Measurements from ENCODE around the gene HNF4A.

The HNF4A gene

DNA sequence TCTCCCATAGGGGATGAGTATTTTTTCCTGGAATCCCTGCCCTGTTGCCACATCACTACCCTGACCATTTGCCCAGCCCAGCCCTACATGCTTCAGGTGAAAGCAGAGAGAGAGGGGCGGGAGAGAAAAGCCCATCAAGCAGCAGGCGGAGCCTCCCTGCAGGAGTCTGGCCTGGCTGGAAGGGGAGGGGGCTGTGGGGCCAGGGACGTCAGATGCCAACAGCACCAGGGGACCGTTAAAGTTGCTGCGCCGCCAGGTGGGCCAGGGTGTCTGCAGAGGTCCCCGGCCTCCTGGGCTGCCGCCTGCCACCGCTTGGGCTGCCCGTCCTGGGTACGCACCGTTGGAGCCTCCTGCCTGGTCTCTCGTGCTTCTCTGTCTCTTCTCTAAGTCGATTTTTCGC lies 19.4 kb upstream of the HNF4A start:
- TF ChIP-seq, protein P1, sequence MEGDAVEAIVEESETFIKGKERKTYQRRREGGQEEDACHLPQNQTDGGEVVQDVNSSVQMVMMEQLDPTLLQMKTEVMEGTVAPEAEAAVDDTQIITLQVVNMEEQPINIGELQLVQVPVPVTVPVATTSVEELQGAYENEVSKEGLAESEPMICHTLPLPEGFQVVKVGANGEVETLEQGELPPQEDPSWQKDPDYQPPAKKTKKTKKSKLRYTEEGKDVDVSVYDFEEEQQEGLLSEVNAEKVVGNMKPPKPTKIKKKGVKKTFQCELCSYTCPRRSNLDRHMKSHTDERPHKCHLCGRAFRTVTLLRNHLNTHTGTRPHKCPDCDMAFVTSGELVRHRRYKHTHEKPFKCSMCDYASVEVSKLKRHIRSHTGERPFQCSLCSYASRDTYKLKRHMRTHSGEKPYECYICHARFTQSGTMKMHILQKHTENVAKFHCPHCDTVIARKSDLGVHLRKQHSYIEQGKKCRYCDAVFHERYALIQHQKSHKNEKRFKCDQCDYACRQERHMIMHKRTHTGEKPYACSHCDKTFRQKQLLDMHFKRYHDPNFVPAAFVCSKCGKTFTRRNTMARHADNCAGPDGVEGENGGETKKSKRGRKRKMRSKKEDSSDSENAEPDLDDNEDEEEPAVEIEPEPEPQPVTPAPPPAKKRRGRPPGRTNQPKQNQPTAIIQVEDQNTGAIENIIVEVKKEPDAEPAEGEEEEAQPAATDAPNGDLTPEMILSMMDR (IDR thresholded peaks at IDR 0.05): no peak
- H2AFZ ChIP-seq: no peak overlapping the region
- no peaks in the 10 kb centered on the region for H3K36me3 ChIP-seq (ENCODE audit: control insufficient read depth, insufficient read depth, low read length)
- H3K27ac ChIP-seq: no peak overlapping the region
- no peak overlapping the region for H3K9ac ChIP-seq
- no peaks in the 10 kb centered on the region for H3K4me1 ChIP-seq
- H3K9me3 ChIP-seq (ENCODE audit: control insufficient read depth, low read length): no peaks in the 10 kb centered on the region
- no peak overlapping the region for H3K4me2 ChIP-seq (ENCODE audit: low read length)
- no peaks in the 10 kb centered on the region for H3K27me3 ChIP-seq (ENCODE audit: control insufficient read depth, insufficient read depth, low read length)
- H3K79me2 ChIP-seq: no peaks in the 10 kb centered on the region
- H3K4me3 ChIP-seq (ENCODE audit: low read depth, low read length): no peak overlapping the region

DNA sequence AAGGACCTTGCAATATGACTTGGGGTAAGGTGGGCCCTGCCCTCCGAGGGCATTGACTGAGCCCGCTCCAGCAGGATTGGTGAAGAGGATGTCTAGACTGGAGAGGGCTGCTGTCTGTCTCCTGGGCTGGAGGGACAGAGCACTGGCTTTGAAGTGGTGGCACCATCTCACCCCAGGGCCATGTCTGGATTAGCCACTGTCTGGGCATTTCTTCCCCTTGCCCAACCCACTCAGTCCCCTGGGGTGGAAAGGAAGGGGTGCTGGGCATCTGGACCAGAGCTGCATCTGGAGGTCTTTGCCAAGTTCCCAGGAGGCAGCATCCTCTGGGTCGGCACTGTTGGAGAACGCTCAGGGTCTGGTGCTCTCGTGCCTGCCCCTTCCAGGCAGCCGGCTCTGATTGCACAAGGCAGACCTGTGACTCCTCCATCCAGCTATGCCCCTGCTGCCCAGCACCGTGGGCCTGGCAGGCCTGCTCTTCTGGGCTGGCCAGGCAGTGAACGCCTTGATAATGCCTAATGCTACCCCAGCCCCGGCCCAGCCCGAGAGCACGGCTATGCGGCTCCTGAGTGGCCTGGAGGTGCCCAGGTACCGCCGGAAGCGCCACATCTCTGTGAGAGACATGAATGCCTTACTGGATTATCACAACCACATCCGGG lies 18.6 kb upstream of the HNF4A start, which contains the start of gene R3HDML:
Gene R3HDML (plus strand): TSS at position 319 of the 656 bp plus-strand sequence. CDS start 115 bp downstream, at position 434.
- Histone ChIP-seq H3K4me3 (ENCODE audit: low read depth, low read length) (no peak within 1 kb of the TSS), H3K4me2 (ENCODE audit: low read length) (no peak within 1 kb of the TSS), H3K9ac (no peak within 1 kb of the TSS), H3K9me3 (ENCODE audit: control insufficient read depth, low read length) (no peaks in the 10 kb centered on the region), H3K36me3 (ENCODE audit: control insufficient read depth, insufficient read depth, low read length) (no peaks in the 10 kb centered on the region), H3K27me3 (ENCODE audit: control insufficient read depth, insufficient read depth, low read length) (no peaks in the 10 kb centered on the region), H3K27ac (no peak within 1 kb of the TSS), H3K4me1 (no peaks in the 10 kb centered on the region), H3K79me2 (no peaks in the 10 kb centered on the region), H2AFZ (no peak within 1 kb of the TSS)
- TF ChIP-seq, protein P1 (IDR thresholded peaks at IDR 0.05): no peak

DNA sequence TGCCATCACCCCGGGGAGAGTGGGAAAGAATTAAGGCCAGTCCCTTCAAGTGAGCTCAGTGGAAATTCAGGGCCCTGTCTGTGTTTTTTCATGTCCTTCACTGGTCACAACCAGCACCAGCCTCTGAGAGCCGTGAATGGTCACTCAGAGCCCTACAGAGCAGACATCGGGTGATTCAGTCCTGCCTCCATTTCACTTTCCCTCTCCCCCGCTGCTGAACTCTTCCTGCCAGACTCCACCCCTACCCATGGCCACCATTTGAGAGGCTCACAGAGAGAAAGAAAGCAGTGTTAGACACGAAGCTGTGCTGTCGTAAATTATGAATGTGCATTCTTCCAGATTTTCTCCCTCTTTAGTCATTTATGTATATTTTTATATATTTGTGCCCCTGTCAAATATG lies 13.3 kb upstream of the HNF4A start:
- no peaks in the 10 kb centered on the region for H3K79me2 ChIP-seq
- no peaks in the 10 kb centered on the region for H3K36me3 ChIP-seq (ENCODE audit: control insufficient read depth, insufficient read depth, low read length)
- H3K4me2 ChIP-seq (ENCODE audit: low read length): no peak overlapping the region
- H3K9ac ChIP-seq: no peak overlapping the region
- H3K4me1 ChIP-seq: no peaks in the 10 kb centered on the region
- no peaks in the 10 kb centered on the region for H3K27me3 ChIP-seq (ENCODE audit: control insufficient read depth, insufficient read depth, low read length)
- H3K9me3 ChIP-seq (ENCODE audit: control insufficient read depth, low read length): no peaks in the 10 kb centered on the region
- H3K4me3 ChIP-seq (ENCODE audit: low read depth, low read length): no peak overlapping the region
- TF ChIP-seq, protein P1 (IDR thresholded peaks at IDR 0.05): no peak
- no peak overlapping the region for H3K27ac ChIP-seq
- peak overlapping the region; percentile 42 for H2AFZ ChIP-seq

DNA sequence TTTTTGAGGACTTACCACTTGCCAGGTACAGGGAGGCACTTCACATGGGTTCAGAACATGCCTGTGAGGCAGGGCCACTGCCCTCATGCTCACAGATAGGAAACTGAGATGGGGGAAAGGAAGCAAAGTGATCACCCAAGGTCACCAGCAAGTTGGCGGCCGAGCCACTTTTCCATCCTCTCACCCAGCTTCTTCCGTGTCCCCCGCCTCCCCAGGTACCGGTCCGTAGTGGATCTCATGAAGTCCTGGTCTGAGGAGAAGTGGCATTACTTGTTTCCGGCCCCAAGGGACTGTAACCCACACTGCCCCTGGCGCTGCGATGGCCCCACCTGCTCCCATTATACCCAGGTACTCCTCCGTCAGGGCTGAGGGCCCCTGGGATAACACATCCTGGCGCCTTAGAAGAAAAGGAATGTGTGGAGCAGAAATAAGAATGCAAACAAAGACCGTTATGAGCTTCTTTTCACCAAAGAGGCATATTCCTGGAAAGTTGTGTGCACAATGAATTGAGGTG lies 12.3 kb upstream of the HNF4A start:
- H3K36me3 ChIP-seq (ENCODE audit: control insufficient read depth, insufficient read depth, low read length): no peaks in the 10 kb centered on the region
- no peaks in the 10 kb centered on the region for H3K79me2 ChIP-seq
- no peak overlapping the region for H3K4me2 ChIP-seq (ENCODE audit: low read length)
- no peak overlapping the region for H3K27ac ChIP-seq
- H3K9me3 ChIP-seq (ENCODE audit: control insufficient read depth, low read length): no peaks in the 10 kb centered on the region
- H3K9ac ChIP-seq: no peak overlapping the region
- no peaks in the 10 kb centered on the region for H3K27me3 ChIP-seq (ENCODE audit: control insufficient read depth, insufficient read depth, low read length)
- H3K4me3 ChIP-seq (ENCODE audit: low read depth, low read length): no peak overlapping the region
- H3K4me1 ChIP-seq: no peaks in the 10 kb centered on the region
- no peak overlapping the region for H2AFZ ChIP-seq
- TF ChIP-seq, protein P1 (IDR thresholded peaks at IDR 0.05): no peak

DNA sequence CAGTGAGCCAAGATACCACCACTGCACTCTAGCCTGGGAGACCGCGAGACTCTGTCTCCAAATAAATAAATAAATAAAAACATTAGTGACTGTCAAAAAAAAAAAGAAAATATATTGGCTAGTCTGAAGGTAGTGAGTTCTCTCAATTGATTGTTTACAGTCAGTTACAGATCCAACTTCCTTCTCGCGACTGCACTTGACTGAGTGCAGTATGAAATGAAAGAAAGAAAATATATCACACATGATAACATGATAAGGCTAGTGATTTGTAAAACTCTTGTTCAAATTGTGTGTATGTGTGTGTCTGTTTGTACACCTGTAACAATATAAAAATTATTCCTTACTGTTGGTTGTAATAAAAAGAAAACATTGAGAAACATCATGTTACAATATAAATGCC lies 10.8 kb upstream of the HNF4A start:
- no peak overlapping the region for H3K4me2 ChIP-seq (ENCODE audit: low read length)
- no peak overlapping the region for H3K27ac ChIP-seq
- H3K9ac ChIP-seq: no peak overlapping the region
- TF ChIP-seq, protein P1 (IDR thresholded peaks at IDR 0.05): no peak
- H2AFZ ChIP-seq: no peak overlapping the region
- H3K4me3 ChIP-seq (ENCODE audit: low read depth, low read length): no peak overlapping the region
- H3K79me2 ChIP-seq: no peaks in the 10 kb centered on the region
- H3K27me3 ChIP-seq (ENCODE audit: control insufficient read depth, insufficient read depth, low read length): no peaks in the 10 kb centered on the region
- no peaks in the 10 kb centered on the region for H3K4me1 ChIP-seq
- no peaks in the 10 kb centered on the region for H3K9me3 ChIP-seq (ENCODE audit: control insufficient read depth, low read length)
- H3K36me3 ChIP-seq (ENCODE audit: control insufficient read depth, insufficient read depth, low read length): no peaks in the 10 kb centered on the region
